Keratinocyte (primary cell): ENCODE results near the gene KIAA1755. TPM values are rescaled to one million over a fixed set of nuclear protein-coding genes. Genes with fewer than 3 reads are reported as not detected.

ENCODE experiments used
- DNase-seq: peaks from one replicate; pipeline ENCODE4 v3.0.0-alpha.2; 2011; ENCODE audit warnings: low read depth, missing footprints, low spot score
- FAIRE-seq: peaks from 2 replicates; lab custom pipeline; 2011; peaks lifted over from hg19 to GRCh38; lab: Jason Lieb, UNC
- H2AFZ ChIP-seq: 2 replicates; pipeline ENCODE4 v1.6.0; 2012; ENCODE audit warnings: low read length, control low read depth, inconsistent platforms; ENCODE audit not compliant: control insufficient read depth
- H3K27ac ChIP-seq: 2 replicates; pipeline ENCODE4 v1.5.1; 2011; ENCODE audit warnings: low read length; ENCODE audit not compliant: control insufficient read depth, insufficient read depth
- H3K27me3 ChIP-seq: 3 replicates; pipeline ENCODE4 v1.6.0; 2011; ENCODE audit warnings: low read length; ENCODE audit not compliant: control insufficient read depth, insufficient read depth; ENCODE audit errors: extremely low read depth
- H3K36me3 ChIP-seq, 2 experiments: 2 replicates in 1 of 2; 3 replicates in 1 of 2; pipeline ENCODE4 v1.5.1; 2011; ENCODE audit warnings: low read length in 2 of 2, mild to moderate bottlenecking in 1 of 2; ENCODE audit not compliant: control insufficient read depth in 2 of 2, insufficient read depth in 2 of 2; ENCODE audit errors: extremely low read depth in 1 of 2
- H3K4me1 ChIP-seq: 3 replicates; pipeline ENCODE4 v1.5.1; 2011; ENCODE audit warnings: low read length; ENCODE audit not compliant: control insufficient read depth, insufficient read depth; ENCODE audit errors: extremely low read depth
- H3K4me2 ChIP-seq: 3 replicates; pipeline ENCODE4 v1.6.0; 2011; ENCODE audit warnings: low read depth, low read length; ENCODE audit not compliant: control insufficient read depth, insufficient read depth; ENCODE audit errors: extremely low read depth
- H3K4me3 ChIP-seq, 3 experiments: fragments of 200-600 bp in 1 of 3; sonication (generic) in 1 of 3; 2 replicates in 2 of 3; 3 replicates in 1 of 3; pipeline ENCODE4 v1.5.1; 2011 to 2016; ENCODE audit warnings: low read length in 3 of 3, mild to moderate bottlenecking in 3 of 3, control low read depth in 2 of 3, inconsistent platforms in 1 of 3, low read depth in 1 of 3, mixed read lengths in 1 of 3, mixed run types in 1 of 3, moderate library complexity in 1 of 3; ENCODE audit not compliant: control insufficient read depth in 2 of 3, insufficient read depth in 2 of 3; ENCODE audit errors: extremely low read depth in 1 of 3
- H3K79me2 ChIP-seq: 2 replicates; pipeline ENCODE4 v1.6.0; 2012; ENCODE audit warnings: low read length; ENCODE audit not compliant: control insufficient read depth, insufficient read depth
- H3K9ac ChIP-seq: 3 replicates; pipeline ENCODE4 v1.6.0; 2011; ENCODE audit warnings: low read length; ENCODE audit not compliant: control insufficient read depth, insufficient read depth; ENCODE audit errors: extremely low read depth
- H3K9me1 ChIP-seq: 3 replicates; pipeline ENCODE4 v1.6.0; 2011; ENCODE audit warnings: low read length; ENCODE audit not compliant: control insufficient read depth, insufficient read depth; ENCODE audit errors: extremely low read depth
- H3K9me3 ChIP-seq: 2 replicates; pipeline ENCODE4 v1.5.1; 2012; ENCODE audit warnings: low read depth, low read length; ENCODE audit not compliant: control insufficient read depth
- H4K20me1 ChIP-seq: 3 replicates; pipeline ENCODE4 v1.6.0; 2011; ENCODE audit warnings: low read length; ENCODE audit not compliant: control insufficient read depth, insufficient read depth; ENCODE audit errors: extremely low read depth
- CTCF ChIP-seq, 3 experiments: IDR thresholded peaks in 1 of 3; conservative IDR thresholded peaks in 1 of 3; optimal IDR thresholded peaks in 1 of 3; 2 replicates in 2 of 3; 3 replicates in 1 of 3; pipeline versions ENCODE3 to v1.5.1; 2011; ENCODE audit warnings: low read length in 3 of 3, mild to moderate bottlenecking in 3 of 3, moderate library complexity in 2 of 3, control low read depth in 1 of 3, inconsistent platforms in 1 of 3; ENCODE audit not compliant: insufficient read depth in 2 of 3; ENCODE audit errors: extremely low read depth in 1 of 3
- EZH2 ChIP-seq: IDR thresholded peaks from one replicate; pipeline ENCODE4 v1.6.1; 2012; ENCODE audit warnings: inconsistent platforms, mild to moderate bottlenecking, low read length, moderate library complexity
- dilution Hi-C: fragments of 300-500 bp; cut with MboI; formaldehyde crosslinking; loops from one replicate; pipeline ENCODE4 v1.7.0; 2020; ENCODE audit warnings: low sequenced_read_pairs; ENCODE audit not compliant: extremely low pct_ligation_motif_present
- polyA plus RNA-seq, 5 experiments: library from polyadenylated mRNA; depleted of rRNA in 3 of 5; stranded (reverse) in 3 of 5; stranded (forward) in 1 of 5; unstranded in 1 of 5; fragments of >200 nt; gene quantifications; 1 replicate in 1 of 5; 2 replicates in 3 of 5; 3 replicates in 1 of 5; pipeline versions ENCODE4 v1.2.1 to v1.2.3, GENCODE V29; 2011 to 2012; ENCODE audit warnings: missing spikeins in 2 of 5, low read depth in 1 of 5, low replicate concordance in 1 of 5

The KIAA1755 gene
- polyA plus RNA-seq, 1 donor (not counting 4 experiments of a cell fraction or from before 2014, with no cell fraction given), result not detected

- Histone ChIP-seq H3K27ac (no peak overlapping the region), H3K9ac (no peak overlapping the region), H4K20me1 (no peaks in the 10 kb centered on the region), H3K9me1 (no peaks in the 10 kb centered on the region), H3K27me3 (peaks cover 17% of the 10 kb centered on the region), H3K36me3 (no peaks in the 10 kb centered on the region), H3K4me1 (peaks cover 4% of the 10 kb centered on the region), H3K9me3 (no peaks in the 10 kb centered on the region), H3K4me2 (no peak overlapping the region), H3K4me3 (no peak overlapping the region), H2AFZ (no peak overlapping the region), H3K79me2 (no peaks in the 10 kb centered on the region)
- FAIRE-seq (no peak), DNase-seq (no peak)
- TF ChIP-seq EZH2, result no peak
- TF ChIP-seq CTCF (optimal IDR thresholded peaks at IDR 0.05 in 1 of 3, IDR thresholded peaks at IDR 0.05 in 1 of 3, conservative IDR thresholded peaks at IDR 0.05 in 1 of 3; ENCODE audit: extremely low read depth in 1 of 3, insufficient read depth in 2 of 3, low read length in 3 of 3), result no peak
- dilution Hi-C loops, result no loop called here
These were observed 30.3 kb downstream of the KIAA1755 start for GRCh38 chr20:38230253-38230551.

GRCh38 chr20:38229376-38230252, 30.9 kb downstream of the KIAA1755 start:
- no peak overlapping the region for H3K4me3 ChIP-seq
- no peak overlapping the region for H3K9ac ChIP-seq
- TF ChIP-seq CTCF (optimal IDR thresholded peaks at IDR 0.05 in 1 of 3, IDR thresholded peaks at IDR 0.05 in 1 of 3, conservative IDR thresholded peaks at IDR 0.05 in 1 of 3; ENCODE audit: extremely low read depth in 1 of 3, insufficient read depth in 2 of 3, low read length in 3 of 3) (peak; percentile 47 to 73 (median 49)), EZH2 (no peak)
- H3K9me1 ChIP-seq, result no peaks in the 10 kb centered on the region
- H3K27ac ChIP-seq, result no peak overlapping the region
- no peak for DNase-seq
- no peak overlapping the region for H2AFZ ChIP-seq
- H3K9me3 ChIP-seq, result no peaks in the 10 kb centered on the region
- peaks cover 4% of the 10 kb centered on the region for H3K4me1 ChIP-seq
- no peak overlapping the region for H3K4me2 ChIP-seq
- peak; percentile 69 for FAIRE-seq
- no peaks in the 10 kb centered on the region for H4K20me1 ChIP-seq
- dilution Hi-C loops, result no loop called here
- H3K27me3 ChIP-seq, result peaks cover 11% of the 10 kb centered on the region
- H3K36me3 ChIP-seq, result no peaks in the 10 kb centered on the region
- no peaks in the 10 kb centered on the region for H3K79me2 ChIP-seq
